ENCODE data around the gene KRTAP5-9.
A peak's percentile ranks its signal among the peaks of the same experiment; 100 is the strongest.
"Not testable (repeated sequence)": the region's sequence is repeated elsewhere in the genome, so short reads cannot be mapped to it uniquely, and the experiment has no call there.

KRTAP5-9 gene

DNA sequence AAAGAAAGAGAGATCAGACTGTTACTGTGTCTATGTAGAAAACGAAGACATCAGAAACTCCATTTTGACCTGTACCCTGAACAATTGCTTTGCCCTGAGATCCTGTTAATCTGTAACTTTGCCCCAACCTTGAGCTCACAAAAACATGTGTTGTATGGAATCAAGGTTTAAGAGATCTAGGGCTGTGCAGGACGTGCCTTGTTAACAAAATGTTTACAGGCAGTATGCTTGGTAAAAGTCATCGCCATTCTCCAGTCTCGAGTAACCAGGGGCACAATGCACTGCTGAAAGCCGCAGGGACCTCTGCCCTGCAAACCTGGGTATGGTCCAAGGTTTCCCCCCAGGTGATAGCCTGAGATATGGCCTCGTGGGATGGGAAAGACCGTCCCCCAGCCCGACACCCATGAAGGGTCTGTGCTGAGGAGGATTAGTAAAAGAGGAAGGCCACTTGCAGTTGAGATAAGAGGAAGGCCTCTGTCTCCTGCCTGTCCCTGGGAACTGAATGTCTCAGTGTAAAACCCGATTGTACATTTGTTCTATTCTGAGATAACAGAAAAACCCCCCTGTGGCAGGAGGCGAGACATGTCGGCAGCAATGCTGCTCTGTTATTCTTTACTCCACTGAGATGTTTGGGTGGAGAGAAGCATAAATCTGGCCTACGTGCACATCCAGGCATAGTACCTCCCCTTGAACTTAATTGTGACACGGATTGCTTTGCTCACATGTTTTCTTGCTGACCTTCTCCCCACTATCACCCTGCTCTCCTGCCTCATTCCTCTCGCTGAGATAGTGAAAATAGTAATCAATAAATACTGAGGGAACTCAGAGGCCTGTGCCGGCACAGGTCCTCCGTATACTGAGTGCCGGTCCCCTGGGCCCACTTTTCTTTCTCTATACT lies 13.3 kb upstream of the KRTAP5-9 start:
- peak; percentile 57 for DNase-seq

DNA sequence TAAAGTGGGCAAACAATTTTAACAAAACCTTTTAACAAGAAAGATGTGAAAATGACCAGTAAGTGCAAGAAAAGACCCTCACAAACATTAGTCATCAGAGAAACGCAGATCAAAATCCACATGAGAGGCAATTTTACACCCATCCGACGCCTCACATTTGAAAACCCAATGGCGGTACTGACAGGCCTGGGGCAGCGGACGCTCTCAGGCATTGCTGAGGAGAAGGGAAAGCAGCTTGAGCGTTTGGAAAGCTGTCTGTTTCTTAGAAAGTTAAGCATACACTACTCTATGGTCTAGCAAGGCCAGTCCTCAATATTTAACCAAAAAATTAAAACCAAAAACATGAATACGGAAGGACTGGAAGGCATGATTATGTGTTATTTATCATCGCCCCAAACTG lies 12.4 kb upstream of the KRTAP5-9 start:
- no peak for DNase-seq

DNA sequence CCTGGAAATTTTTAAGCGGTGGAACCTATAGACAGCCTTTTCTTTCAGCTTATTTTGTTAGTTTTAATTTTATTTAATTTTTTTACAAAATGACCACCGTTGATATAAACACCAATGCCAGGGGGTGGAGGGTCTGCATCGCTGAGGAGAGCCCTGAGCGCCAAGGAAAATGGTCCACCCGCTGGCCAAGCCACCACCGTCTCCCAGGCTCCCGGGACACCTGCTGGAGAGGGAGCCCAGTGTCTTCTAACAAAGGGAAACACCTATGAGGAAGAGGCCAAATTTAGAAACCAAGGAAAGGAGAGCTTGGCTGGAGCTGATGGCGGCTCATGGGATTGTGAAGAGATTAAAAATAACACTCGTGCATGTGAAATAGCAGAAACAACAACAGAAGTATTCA lies 10.7 kb upstream of the KRTAP5-9 start:
- DNase-seq: no peak

DNA sequence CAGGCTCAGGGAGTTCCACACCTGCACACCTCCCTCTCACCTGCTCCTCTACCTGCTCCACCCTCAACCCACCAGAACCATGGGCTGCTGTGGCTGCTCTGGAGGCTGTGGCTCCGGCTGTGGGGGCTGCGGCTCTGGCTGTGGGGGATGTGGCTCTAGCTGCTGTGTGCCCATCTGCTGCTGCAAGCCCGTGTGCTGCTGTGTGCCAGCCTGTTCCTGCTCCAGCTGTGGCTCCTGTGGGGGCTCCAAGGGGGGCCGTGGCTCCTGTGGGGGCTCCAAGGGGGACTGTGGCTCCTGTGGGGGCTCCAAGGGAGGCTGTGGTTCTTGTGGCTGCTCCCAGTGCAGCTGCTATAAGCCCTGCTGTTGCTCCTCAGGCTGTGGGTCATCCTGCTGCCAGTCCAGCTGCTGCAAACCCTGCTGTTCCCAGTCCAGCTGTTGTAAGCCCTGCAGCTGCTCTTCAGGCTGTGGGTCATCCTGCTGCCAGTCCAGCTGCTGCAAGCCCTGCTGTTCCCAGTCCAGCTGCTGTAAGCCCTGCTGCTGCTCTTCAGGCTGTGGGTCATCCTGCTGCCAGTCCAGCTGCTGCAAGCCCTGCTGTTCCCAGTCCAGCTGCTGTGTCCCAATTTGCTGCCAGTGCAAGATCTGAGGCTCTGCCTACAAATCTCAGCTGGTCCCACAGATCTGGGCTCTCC lies 10.1 kb upstream of the KRTAP5-9 start, which contains the start of gene KRTAP5-8:
TSS of gene KRTAP5-8 (plus strand) at position 49 of the 689 bp plus-strand sequence. CDS start at position 80, 31 bp downstream.
- DNase-seq: not testable (repeated sequence)

GRCh38 chr11:71538666-71538990 lies 9.6 kb upstream of the KRTAP5-9 start:
- no peak for DNase-seq

DNA sequence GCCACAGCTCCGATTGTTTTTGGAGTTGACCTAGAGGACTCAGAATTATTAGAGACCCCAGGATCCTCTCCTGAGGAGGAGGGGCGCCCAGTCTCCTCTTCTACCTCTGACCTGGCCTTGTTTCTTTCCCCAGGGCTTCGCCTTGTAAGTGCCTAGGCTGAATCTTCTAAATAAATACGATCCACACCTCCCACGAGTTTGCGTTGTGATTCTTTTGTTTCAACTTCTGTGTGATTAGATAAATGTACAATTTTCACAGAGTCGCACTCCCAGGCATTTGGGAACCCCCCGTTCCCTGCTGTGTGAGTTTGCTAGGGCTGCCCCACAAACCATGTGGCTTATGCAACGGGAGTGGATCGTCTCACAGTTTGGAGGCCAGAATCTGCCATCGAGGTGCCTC lies 9.2 kb upstream of the KRTAP5-9 start:
- DNase-seq: no peak

DNA sequence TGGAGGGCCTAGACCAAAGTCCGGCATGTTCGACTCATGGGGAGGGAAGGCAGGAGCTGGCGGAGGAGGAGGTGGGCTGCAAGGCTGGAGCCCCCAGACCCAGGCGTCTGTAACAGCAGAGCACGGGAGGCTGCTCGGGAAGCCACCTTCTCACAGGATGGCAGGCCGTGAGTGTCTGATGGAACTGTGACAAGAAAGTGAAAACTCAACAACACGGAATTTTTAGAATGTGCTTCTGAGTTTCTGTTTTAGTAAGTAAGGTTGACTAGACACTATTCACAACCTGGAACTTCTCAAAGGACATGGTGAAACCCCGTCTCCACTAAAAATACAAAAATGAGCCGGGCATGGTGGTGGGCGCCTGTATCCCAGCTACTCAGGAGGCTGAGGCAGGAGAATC lies 8.2 kb upstream of the KRTAP5-9 start:
- not testable (repeated sequence) for DNase-seq

GRCh38 chr11:71540521-71541304 lies 7.5 kb upstream of the KRTAP5-9 start:
- DNase-seq: not testable (repeated sequence)

GRCh38 chr11:71542382-71542781 lies 5.8 kb upstream of the KRTAP5-9 start:
- DNase-seq: no peak

DNA sequence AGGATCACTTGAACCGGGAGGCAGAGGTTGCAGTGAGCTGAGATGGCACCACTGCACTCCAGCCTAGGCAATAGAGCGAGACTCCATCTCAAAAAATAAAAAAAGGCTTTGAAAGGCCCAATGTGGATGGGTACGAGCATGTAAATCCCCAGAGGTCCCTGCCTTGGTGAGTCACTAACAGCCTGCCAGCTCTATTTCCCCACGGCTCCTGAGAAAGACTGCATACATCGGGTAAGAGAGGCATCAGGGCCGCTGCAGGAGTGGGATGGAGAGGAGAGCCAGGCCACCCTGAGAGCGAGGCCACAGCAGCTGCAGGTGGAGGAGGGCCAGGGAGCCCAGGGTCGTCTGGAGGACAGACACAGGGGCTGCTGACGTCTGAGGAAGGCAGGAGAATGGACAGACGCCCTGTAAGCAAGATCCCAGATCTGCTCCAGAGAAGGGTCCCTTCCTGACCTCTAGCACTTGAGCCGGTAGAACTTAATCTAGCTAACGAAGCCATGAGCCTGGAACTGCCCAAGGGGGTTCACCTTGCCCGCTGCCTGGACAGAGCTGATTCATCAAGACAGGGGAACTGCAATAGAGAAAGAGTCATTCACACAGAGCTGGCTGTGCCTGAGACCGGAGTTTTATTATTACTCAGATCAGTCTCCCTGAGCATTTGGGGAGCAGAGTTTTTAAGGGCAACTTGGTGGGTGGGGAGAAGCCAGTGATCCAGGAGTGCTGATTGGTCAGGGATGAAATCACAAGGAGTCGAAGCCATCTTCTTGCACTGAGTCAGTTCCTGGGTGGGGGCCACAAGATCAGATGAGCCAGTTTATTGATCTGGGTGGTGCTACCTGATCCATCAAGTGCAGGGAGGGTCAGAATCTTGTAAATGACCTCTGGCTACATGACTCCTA lies 5.1 kb upstream of the KRTAP5-9 start:
- no peak for DNase-seq

- peak; percentile 48 for DNase-seq
These were observed 4.4 kb upstream of the KRTAP5-9 start for GRCh38 chr11:71543866-71544265.

DNA sequence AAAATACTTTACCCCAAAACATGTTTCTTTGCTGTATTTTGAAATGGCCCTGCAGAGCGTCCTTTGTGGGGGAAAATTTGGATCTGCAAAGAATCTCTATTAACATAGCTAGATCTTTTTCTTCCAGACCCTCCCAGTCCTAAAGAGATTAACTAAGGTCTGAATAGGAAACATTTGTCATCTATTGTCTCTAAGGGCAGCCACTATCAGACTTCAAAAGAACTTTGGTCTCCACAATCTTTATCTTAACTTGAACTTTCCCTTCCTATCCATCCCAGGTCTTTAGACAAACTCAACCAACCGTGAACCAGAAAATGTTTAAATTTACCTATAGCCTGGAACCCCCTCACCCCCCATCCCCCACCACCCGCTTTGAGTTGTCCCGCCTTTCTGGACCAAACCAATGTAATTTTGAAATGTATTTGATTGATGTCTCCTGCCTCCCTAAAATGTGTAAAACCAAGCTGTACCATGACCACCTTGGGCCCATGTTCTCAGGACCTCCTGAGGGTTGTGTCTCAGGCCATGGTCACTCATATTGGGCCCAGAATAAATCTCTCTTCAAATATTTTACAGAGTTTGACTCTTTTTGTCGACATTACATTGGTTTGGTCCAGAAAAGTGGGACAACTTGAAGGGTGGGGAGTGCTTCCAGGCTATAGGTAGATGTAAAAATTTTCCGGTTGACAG lies 3.5 kb upstream of the KRTAP5-9 start:
- DNase-seq: no peak

GRCh38 chr11:71545405-71545966 lies 2.7 kb upstream of the KRTAP5-9 start:
- DNase-seq: no peak

DNA sequence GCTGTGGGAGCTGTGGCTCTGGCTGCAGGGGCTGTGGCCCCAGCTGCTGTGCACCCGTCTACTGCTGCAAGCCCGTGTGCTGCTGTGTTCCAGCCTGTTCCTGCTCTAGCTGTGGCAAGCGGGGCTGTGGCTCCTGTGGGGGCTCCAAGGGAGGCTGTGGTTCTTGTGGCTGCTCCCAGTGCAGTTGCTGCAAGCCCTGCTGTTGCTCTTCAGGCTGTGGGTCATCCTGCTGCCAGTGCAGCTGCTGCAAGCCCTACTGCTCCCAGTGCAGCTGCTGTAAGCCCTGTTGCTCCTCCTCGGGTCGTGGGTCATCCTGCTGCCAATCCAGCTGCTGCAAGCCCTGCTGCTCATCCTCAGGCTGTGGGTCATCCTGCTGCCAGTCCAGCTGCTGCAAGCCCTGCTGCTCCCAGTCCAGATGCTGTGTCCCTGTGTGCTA lies 514 bp downstream of the KRTAP5-9 start:
- no peak for DNase-seq

GRCh38 chr11:71551711-71552110 lies 3.5 kb downstream of the KRTAP5-9 start:
- peak; percentile 95 for DNase-seq

DNA sequence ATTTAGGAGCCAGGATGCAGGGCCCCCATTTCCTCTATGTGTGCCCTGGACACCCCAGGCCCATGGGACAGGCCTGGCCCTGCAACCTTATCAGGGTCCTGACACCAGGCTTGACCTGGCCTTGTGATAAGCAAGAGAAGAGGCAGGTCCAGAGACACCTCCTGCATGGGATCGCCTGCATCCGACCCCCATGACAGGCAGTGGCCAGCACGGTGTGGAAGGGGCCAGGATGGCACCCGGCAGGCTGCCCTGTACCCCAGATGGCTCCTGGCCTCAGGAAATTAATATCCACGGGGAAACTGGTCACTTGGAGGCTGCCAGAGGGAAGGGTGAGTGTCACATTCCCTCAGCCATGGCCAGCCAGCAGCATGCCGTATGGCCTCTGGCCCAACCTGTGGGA lies 6.8 kb downstream of the KRTAP5-9 start:
- no peak for DNase-seq

DNA sequence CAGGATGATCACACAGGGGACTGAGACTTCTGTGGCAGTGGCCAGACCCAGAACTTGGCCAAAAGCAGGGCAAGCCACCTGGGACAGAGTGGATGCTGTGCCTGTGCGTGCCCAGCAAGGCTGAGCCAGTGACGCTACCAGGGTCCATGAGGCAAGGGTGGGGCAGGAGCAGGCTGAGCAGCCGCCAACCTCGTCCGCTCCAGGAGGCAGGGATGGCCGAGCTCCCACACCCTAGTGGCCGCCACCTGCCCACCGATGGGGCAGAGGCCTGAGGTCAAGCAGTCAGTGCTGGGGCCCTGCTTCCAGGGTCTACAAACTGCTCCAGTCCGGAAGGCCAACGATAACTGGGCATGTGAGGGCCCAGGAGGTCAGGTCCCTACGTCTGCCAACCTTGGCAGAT lies 7.3 kb downstream of the KRTAP5-9 start:
- no peak for DNase-seq

DNA sequence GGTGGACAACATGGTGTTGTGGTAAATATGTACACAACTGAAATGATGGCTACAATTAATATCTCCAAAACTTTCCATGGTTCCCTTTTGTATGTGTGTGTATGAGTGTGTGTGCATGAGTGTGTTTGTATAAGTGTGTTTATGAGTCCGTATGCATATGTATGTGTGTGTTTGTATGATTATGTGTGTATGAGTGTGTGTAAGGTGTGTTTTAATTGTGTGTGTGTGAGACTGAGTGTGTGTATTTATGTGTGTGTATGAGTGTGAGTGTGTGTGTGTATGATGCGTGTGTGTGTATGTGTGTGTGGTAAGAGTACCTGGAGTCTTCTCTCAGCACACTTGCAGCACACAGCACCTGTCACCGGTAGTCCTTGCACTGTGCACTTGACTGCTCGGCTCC lies 7.8 kb downstream of the KRTAP5-9 start:
- no peak for DNase-seq

GRCh38 chr11:71557257-71557656 lies 9.0 kb downstream of the KRTAP5-9 start:
- no peak for DNase-seq

- DNase-seq: no peak
These were observed 10.8 kb downstream of the KRTAP5-9 start for GRCh38 chr11:71558996-71559395.

- no peak for DNase-seq
These were observed 13.9 kb downstream of the KRTAP5-9 start for GRCh38 chr11:71562120-71562519.

Data from OCI-M1 (cell line).